ENCODE data around the gene TRAK2. TPM values are rescaled to one million over a fixed set of nuclear protein-coding genes. Genes with fewer than 3 reads are reported as not detected.

Gene TRAK2
- total and polyA plus RNA-seq, 2 of the 13 experiments (the other 11 are each of a cell fraction or from before 2014, with no cell fraction given): 7.7 to 21.0 TPM

- TF ChIP-seq ZNF773 (CRISPR knock-in tag; IDR thresholded peaks at IDR 0.05; ENCODE audit: borderline replicate concordance) (peak; percentile 90; the same call in 1 of the 2 replicates), NKX3-1 (CRISPR knock-in tag; IDR thresholded peaks at IDR 0.05) (no peak), ZNF205 (CRISPR knock-in tag; IDR thresholded peaks at IDR 0.05) (peak; percentile 64), NR1H2 (CRISPR knock-in tag; IDR thresholded peaks at IDR 0.05; ENCODE audit: borderline replicate concordance, low read depth) (peak; percentile 45; the same call in 1 of the 2 replicates), ZNF674 (CRISPR knock-in tag; IDR thresholded peaks at IDR 0.05; ENCODE audit: low read depth) (no peak), TARDBP (CRISPR knock-in tag; IDR thresholded peaks at IDR 0.05) (peak; percentile 94), ZNF550 (CRISPR knock-in tag; IDR thresholded peaks at IDR 0.05; ENCODE audit: borderline replicate concordance) (no peak), SMAD1 (CRISPR knock-in tag; IDR thresholded peaks at IDR 0.05; ENCODE audit: borderline replicate concordance, low read depth) (0 out of 2 replicates have a peak, but pooled peaks have one; percentile 62), ZNF83 (CRISPR knock-in tag; IDR thresholded peaks at IDR 0.05; ENCODE audit: borderline replicate concordance) (no peak), KDM5B (CRISPR knock-in tag; IDR thresholded peaks at IDR 0.05; ENCODE audit: borderline replicate concordance) (peak; percentile 85), NFIC (IDR thresholded peaks at IDR 0.05; ENCODE audit: low read length) (no peak), NFATC3 (CRISPR knock-in tag; IDR thresholded peaks at IDR 0.05) (0 out of 2 replicates have a peak, but pooled peaks have one; percentile 73), MTA3 (CRISPR knock-in tag; IDR thresholded peaks at IDR 0.05) (no peak), FLYWCH1 (CRISPR knock-in tag; IDR thresholded peaks at IDR 0.05) (peak; percentile 84; the same call in 1 of the 2 replicates), ZSCAN22 (CRISPR knock-in tag; IDR thresholded peaks at IDR 0.05) (peak; percentile 68; the same call in 1 of the 2 replicates), PITX1 (CRISPR knock-in tag; IDR thresholded peaks at IDR 0.05) (0 out of 2 replicates have a peak, but pooled peaks have one; percentile 48), CBX1 (IDR thresholded peaks at IDR 0.05; ENCODE audit: low read depth) (no peak), RCOR2 (CRISPR knock-in tag; IDR thresholded peaks at IDR 0.05) (peak; percentile 41; the same call in 1 of the 2 replicates), ZNF20 (CRISPR knock-in tag; IDR thresholded peaks at IDR 0.05) (0 out of 2 replicates have a peak, but pooled peaks have one; percentile 85), MATR3 (CRISPR knock-in tag; IDR thresholded peaks at IDR 0.05) (no peak), PAX8 (CRISPR knock-in tag; IDR thresholded peaks at IDR 0.05; ENCODE audit: borderline replicate concordance) (peak; percentile 56; the same call in 1 of the 2 replicates), IKZF1 (IDR thresholded peaks at IDR 0.05) (no peak), ZNF720 (CRISPR knock-in tag; IDR thresholded peaks at IDR 0.05) (no peak), ZNF430 (CRISPR knock-in tag; IDR thresholded peaks at IDR 0.05) (peak; percentile 69; the same call in 1 of the 2 replicates), NFKBIZ (CRISPR knock-in tag; IDR thresholded peaks at IDR 0.05) (peak; percentile 69; the same call in 1 of the 2 replicates), PPARG (CRISPR knock-in tag; conservative IDR thresholded peaks at IDR 0.05) (no peak; the same call in 1 of the 2 replicates), CBX2 (IDR thresholded peaks at IDR 0.05; ENCODE audit: low read depth, low read length) (no peak), CBX2 (CRISPR knock-in tag; IDR thresholded peaks at IDR 0.05; ENCODE audit: low read depth) (0 out of 2 replicates have a peak, but pooled peaks have one; percentile 77), HNF4A (CRISPR knock-in tag; IDR thresholded peaks at IDR 0.05) (peak; percentile 50)
- TF ChIP-seq, protein P1, sequence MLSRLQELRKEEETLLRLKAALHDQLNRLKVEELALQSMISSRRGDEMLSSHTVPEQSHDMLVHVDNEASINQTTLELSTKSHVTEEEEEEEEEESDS (CRISPR knock-in tag; IDR thresholded peaks at IDR 0.05; ENCODE audit: borderline replicate concordance): peak; percentile 74; the same call in 1 of the 2 replicates
- TF ChIP-seq, protein P2, sequence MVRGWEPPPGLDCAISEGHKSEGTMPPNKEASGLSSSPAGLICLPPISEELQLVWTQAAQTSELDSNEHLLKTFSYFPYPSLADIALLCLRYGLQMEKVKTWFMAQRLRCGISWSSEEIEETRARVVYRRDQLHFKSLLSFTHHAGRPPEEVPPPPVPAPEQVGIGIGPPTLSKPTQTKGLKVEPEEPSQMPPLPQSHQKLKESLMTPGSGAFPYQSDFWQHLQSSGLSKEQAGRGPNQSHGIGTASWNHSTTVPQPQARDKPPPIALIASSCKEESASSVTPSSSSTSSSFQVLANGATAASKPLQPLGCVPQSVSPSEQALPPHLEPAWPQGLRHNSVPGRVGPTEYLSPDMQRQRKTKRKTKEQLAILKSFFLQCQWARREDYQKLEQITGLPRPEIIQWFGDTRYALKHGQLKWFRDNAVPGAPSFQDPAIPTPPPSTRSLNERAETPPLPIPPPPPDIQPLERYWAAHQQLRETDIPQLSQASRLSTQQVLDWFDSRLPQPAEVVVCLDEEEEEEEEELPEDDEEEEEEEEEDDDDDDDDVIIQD (CRISPR knock-in tag; IDR thresholded peaks at IDR 0.05; ENCODE audit: low read depth): peak; percentile 57; the same call in 1 of the 2 replicates
- TF ChIP-seq, protein P3, sequence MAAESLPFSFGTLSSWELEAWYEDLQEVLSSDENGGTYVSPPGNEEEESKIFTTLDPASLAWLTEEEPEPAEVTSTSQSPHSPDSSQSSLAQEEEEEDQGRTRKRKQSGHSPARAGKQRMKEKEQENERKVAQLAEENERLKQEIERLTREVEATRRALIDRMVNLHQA (CRISPR knock-in tag; IDR thresholded peaks at IDR 0.05): no peak
These were observed at the start of gene TRAK2, which contains the start of gene STRADB (continued) for GRCh38 chr2:201451292-201452057.

Measured in HepG2 (cell line).